ENCODE measurements around the gene TYMP.

GRCh38 chr22:50545522-50546325, 15.9 kb upstream of the TYMP start, which contains the start of gene KLHDC7B:
- TF ChIP-seq, protein P1, sequence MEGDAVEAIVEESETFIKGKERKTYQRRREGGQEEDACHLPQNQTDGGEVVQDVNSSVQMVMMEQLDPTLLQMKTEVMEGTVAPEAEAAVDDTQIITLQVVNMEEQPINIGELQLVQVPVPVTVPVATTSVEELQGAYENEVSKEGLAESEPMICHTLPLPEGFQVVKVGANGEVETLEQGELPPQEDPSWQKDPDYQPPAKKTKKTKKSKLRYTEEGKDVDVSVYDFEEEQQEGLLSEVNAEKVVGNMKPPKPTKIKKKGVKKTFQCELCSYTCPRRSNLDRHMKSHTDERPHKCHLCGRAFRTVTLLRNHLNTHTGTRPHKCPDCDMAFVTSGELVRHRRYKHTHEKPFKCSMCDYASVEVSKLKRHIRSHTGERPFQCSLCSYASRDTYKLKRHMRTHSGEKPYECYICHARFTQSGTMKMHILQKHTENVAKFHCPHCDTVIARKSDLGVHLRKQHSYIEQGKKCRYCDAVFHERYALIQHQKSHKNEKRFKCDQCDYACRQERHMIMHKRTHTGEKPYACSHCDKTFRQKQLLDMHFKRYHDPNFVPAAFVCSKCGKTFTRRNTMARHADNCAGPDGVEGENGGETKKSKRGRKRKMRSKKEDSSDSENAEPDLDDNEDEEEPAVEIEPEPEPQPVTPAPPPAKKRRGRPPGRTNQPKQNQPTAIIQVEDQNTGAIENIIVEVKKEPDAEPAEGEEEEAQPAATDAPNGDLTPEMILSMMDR (IDR thresholded peaks at IDR 0.05): no peak
- no peak for TF ChIP-seq POLR2A (IDR thresholded peaks at IDR 0.05; ENCODE audit: low read depth)
- no peak for TF ChIP-seq POLR2AphosphoS5 (IDR thresholded peaks at IDR 0.05)
